CD4-positive, alpha-beta T cell (primary cell): Measurements from ENCODE around the gene ADTRP. TPM values are rescaled to one million over a fixed set of nuclear protein-coding genes. Genes with fewer than 3 reads are reported as not detected.

Source experiments
- ATAC-seq: fragments of 200-7000 bp; cut with Tn5 transposase; one replicate; pipeline ENCODE4 v1.10.0; 2022; ENCODE audit warnings: mild to moderate bottlenecking; ENCODE audit not compliant: poor library complexity
- CTCF ChIA-PET: fragments of 350-600 bp; sonication (Branson Sonifier 250); formaldehyde crosslinking; loops from one replicate; lab custom pipeline; 2021; ENCODE audit warnings: antibody characterized with exemption, inconsistent platforms; lab: Charles Lee
- POLR2A ChIA-PET: fragments of 350-600 bp; sonication (Branson Sonifier 250); formaldehyde crosslinking; loops from one replicate; lab custom pipeline; 2021; ENCODE audit warnings: antibody characterized with exemption, inconsistent platforms; lab: Charles Lee
- DNase-seq, 14 experiments: peaks; one replicate each; pipeline ENCODE4 v3.0.0-alpha.2; 2013 to 2020; ENCODE audit warnings: mixed read lengths in 2 of 14
- H3K27ac ChIP-seq, 2 donors: one replicate each; pipeline versions ENCODE4 v1.5.1 to v1.7.0; 2013; ENCODE audit warnings: low read length in 2 of 2, low read depth in 1 of 2, mild to moderate bottlenecking in 1 of 2
- H3K27me3 ChIP-seq, 2 experiments: 1 replicate in 1 of 2; 2 replicates in 1 of 2; pipeline versions ENCODE4 v1.6.1 to v1.7.0; 2013; ENCODE audit warnings: low read length in 2 of 2, control low read depth in 1 of 2, mild to moderate bottlenecking in 1 of 2, moderate library complexity in 1 of 2; ENCODE audit not compliant: insufficient read depth in 2 of 2, control insufficient read depth in 1 of 2
- H3K36me3 ChIP-seq: one replicate; pipeline ENCODE4 v1.6.1; 2013; ENCODE audit warnings: low read length, control low read depth; ENCODE audit not compliant: insufficient read depth
- H3K4me1 ChIP-seq: one replicate; pipeline ENCODE4 v1.6.1; 2013; ENCODE audit warnings: low read length, control low read depth; ENCODE audit not compliant: insufficient read depth
- H3K4me3 ChIP-seq: one replicate; pipeline ENCODE4 v1.5.1; 2013; ENCODE audit warnings: mild to moderate bottlenecking, low read length, moderate library complexity
- H3K9me3 ChIP-seq, 2 experiments: 1 replicate in 1 of 2; 2 replicates in 1 of 2; pipeline versions ENCODE4 v1.6.1 to v1.7.0; 2013; ENCODE audit warnings: low read length in 2 of 2, mild to moderate bottlenecking in 2 of 2, control low read depth in 1 of 2, moderate library complexity in 1 of 2; ENCODE audit not compliant: control insufficient read depth in 1 of 2, insufficient read depth in 1 of 2
- H3K27ac Mint-ChIP-seq: one replicate; pipeline ENCODE4 v1.8.0; 2020; ENCODE audit warnings: mixed read lengths
- H3K27me3 Mint-ChIP-seq: one replicate; pipeline ENCODE4 v1.8.0; 2021; ENCODE audit warnings: mixed read lengths
- H3K36me3 Mint-ChIP-seq: one replicate; pipeline ENCODE4 v1.8.0; 2021; ENCODE audit warnings: low read depth, mixed read lengths
- H3K4me1 Mint-ChIP-seq: one replicate; pipeline ENCODE4 v1.8.0; 2021; ENCODE audit warnings: low read depth, mixed read lengths
- H3K4me3 Mint-ChIP-seq: one replicate; pipeline ENCODE4 v1.8.0; 2020; ENCODE audit warnings: mild to moderate bottlenecking, mixed read lengths
- H3K9me3 Mint-ChIP-seq: one replicate; pipeline ENCODE4 v1.8.0; 2020; ENCODE audit warnings: mixed read lengths
- CTCF ChIP-seq: fragments of 200-600 bp; IDR thresholded peaks from one replicate; pipeline ENCODE4 v1.8.0; 2022; ENCODE audit warnings: antibody characterized with exemption, mild to moderate bottlenecking
- intact Hi-C, 2 experiments: fragments of 100-400 bp; cut with DNase I in 1 of 2; cut with micrococcal nuclease in 1 of 2; formaldehyde crosslinking; loops; one replicate each; pipeline versions ENCODE4 v1.15.1 to v1.9.0; 2023 to 2025; cut with DNase I, micrococcal nuclease
- total RNA-seq, 174 experiments: library from RNA in 2 of 174; stranded (reverse) in 2 of 174; gene quantifications; one replicate each; pipeline ENCODE4 v1.2.3 and lab custom pipeline; 2021 to 2026

The ADTRP gene
- total RNA-seq, 2 experiments from 2014 or later = 14.3 to 15.2 TPM

GRCh38 chr6:11762794-11763459 lies 15.7 kb downstream of the ADTRP start:
- Mint-ChIP-seq H3K4me1 (peaks cover 4% of the 10 kb centered on the region), H3K27ac (no peak overlapping the region), H3K4me3 (no peak overlapping the region), H3K27me3 (no peaks in the 10 kb centered on the region), H3K36me3 (no peaks in the 10 kb centered on the region), H3K9me3 (peaks cover 2% of the 10 kb centered on the region)
- no peaks in the 10 kb centered on the region for H3K4me1 ChIP-seq
- H3K27ac ChIP-seq = no peak overlapping the region
- no peak overlapping the region for H3K4me3 ChIP-seq
- DNase-seq (no peak), ATAC-seq (no peak)
- H3K9me3 ChIP-seq = peaks cover 0 to 1% of the 10 kb centered on the region in 2 experiments
- ChIA-PET POLR2A (no interaction called here), CTCF (no interaction called here)
- no peaks in the 10 kb centered on the region for H3K36me3 ChIP-seq
- intact Hi-C loops = no loop called here
- TF ChIP-seq CTCF = no peak
- H3K27me3 ChIP-seq = no peaks in the 10 kb centered on the region

- no peaks in the 10 kb centered on the region for H3K36me3 Mint-ChIP-seq
- Histone ChIP-seq H3K4me1 (no peaks in the 10 kb centered on the region), H3K36me3 (no peaks in the 10 kb centered on the region), H3K9me3 (peaks cover 0 to 6% of the 10 kb centered on the region in 2 experiments), H3K27ac (no peak overlapping the region), H3K27me3 (no peaks in the 10 kb centered on the region), H3K4me3 (no peak overlapping the region)
- no peaks in the 10 kb centered on the region for H3K27me3 Mint-ChIP-seq
- ATAC-seq = no peak
- H3K4me1 Mint-ChIP-seq = peaks cover 8% of the 10 kb centered on the region
- TF ChIP-seq CTCF = no peak
- CTCF ChIA-PET = no interaction called here
- intact Hi-C loops = no loop called here
- peaks cover 2% of the 10 kb centered on the region for H3K9me3 Mint-ChIP-seq
- H3K4me3 Mint-ChIP-seq = no peak overlapping the region
- POLR2A ChIA-PET = no interaction called here
- no peak for DNase-seq
- H3K27ac Mint-ChIP-seq = no peak overlapping the region
These were observed 16.6 kb downstream of the ADTRP start for GRCh38 chr6:11761744-11762620.

- Histone ChIP-seq H3K27me3 (no peaks in the 10 kb centered on the region), H3K4me3 (no peak overlapping the region), H3K27ac (no peak overlapping the region), H3K4me1 (no peaks in the 10 kb centered on the region), H3K9me3 (peaks cover 0 to 6% of the 10 kb centered on the region in 2 experiments), H3K36me3 (no peaks in the 10 kb centered on the region)
- TF ChIP-seq CTCF = no peak
- ATAC-seq (no peak), DNase-seq (no peak)
- Mint-ChIP-seq H3K27me3 (no peaks in the 10 kb centered on the region), H3K4me1 (peaks cover 14% of the 10 kb centered on the region), H3K27ac (no peak overlapping the region), H3K4me3 (no peak overlapping the region), H3K9me3 (peaks cover 8% of the 10 kb centered on the region), H3K36me3 (no peaks in the 10 kb centered on the region)
- intact Hi-C loops = no loop called here
- CTCF ChIA-PET = no interaction called here
- POLR2A ChIA-PET = no interaction called here
These were observed 18.6 kb downstream of the ADTRP start for GRCh38 chr6:11760015-11760473.
